ENCODE measurements around the gene CEP126. TPM values are rescaled to one million over a fixed set of nuclear protein-coding genes. Genes with fewer than 3 reads are reported as not detected.
"Not testable (repeated sequence)": the region's sequence is repeated elsewhere in the genome, so short reads cannot be mapped to it uniquely, and the experiment has no call there.

CEP126 gene
- total RNA-seq, 1 donor from 2014 or later, result 0.71 TPM

DNA sequence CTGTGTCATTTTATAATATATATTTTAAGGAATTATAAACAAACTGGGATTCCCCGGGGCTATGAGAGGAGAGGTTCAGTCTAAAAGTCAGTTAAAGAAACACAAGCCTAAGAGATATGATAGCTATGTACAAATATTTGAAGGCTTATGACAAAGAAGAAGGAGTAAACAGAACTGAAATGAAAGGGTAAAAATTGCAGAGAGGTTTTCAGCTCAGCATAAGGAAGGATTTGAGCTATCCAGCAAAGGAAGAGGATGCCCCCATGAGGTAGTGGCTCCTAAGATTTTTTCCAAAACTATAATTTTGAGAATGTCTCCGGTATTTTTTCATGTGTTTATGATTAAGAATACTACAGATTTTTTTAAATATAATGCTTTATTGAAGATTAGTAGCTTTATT, 59.4 kb downstream of the CEP126 start:
- no peaks in the 10 kb centered on the region for H3K27me3 ChIP-seq (ENCODE audit: control insufficient read depth, insufficient read depth, low read length)
- TF ChIP-seq, protein P1, sequence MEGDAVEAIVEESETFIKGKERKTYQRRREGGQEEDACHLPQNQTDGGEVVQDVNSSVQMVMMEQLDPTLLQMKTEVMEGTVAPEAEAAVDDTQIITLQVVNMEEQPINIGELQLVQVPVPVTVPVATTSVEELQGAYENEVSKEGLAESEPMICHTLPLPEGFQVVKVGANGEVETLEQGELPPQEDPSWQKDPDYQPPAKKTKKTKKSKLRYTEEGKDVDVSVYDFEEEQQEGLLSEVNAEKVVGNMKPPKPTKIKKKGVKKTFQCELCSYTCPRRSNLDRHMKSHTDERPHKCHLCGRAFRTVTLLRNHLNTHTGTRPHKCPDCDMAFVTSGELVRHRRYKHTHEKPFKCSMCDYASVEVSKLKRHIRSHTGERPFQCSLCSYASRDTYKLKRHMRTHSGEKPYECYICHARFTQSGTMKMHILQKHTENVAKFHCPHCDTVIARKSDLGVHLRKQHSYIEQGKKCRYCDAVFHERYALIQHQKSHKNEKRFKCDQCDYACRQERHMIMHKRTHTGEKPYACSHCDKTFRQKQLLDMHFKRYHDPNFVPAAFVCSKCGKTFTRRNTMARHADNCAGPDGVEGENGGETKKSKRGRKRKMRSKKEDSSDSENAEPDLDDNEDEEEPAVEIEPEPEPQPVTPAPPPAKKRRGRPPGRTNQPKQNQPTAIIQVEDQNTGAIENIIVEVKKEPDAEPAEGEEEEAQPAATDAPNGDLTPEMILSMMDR (IDR thresholded peaks at IDR 0.05; ENCODE audit: insufficient read depth, low read length, poor library complexity, severe bottlenecking), result no peak
- H3K36me3 ChIP-seq (ENCODE audit: control insufficient read depth, insufficient read depth, low read length), result no peaks in the 10 kb centered on the region
- DNase-seq (ENCODE audit: low read depth), result no peak
- no peak overlapping the region for H3K4me3 ChIP-seq (ENCODE audit: low read depth, low read length)

DNA sequence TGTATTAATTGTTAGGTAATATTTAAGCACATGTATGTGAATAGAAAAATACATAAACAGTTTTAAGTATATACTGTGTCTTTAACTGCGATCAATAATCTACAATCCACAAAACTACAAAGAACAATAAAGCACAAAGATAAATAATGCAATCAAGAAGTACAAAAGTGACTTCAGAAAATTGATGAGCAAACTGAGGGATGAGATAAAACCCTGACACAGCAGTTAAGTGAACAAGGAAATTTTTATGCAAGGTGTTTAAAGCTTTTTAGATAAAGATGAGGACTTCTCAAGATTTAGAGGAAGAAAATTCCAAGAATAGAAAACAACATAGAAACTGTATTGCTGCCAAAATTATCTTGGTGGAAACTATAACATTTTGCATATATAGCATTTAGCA, 60.0 kb downstream of the CEP126 start:
- Histone ChIP-seq H3K36me3 (ENCODE audit: control insufficient read depth, insufficient read depth, low read length) (no peaks in the 10 kb centered on the region), H3K4me3 (ENCODE audit: low read depth, low read length) (no peak overlapping the region), H3K27me3 (ENCODE audit: control insufficient read depth, insufficient read depth, low read length) (no peaks in the 10 kb centered on the region)
- TF ChIP-seq, protein P1 (IDR thresholded peaks at IDR 0.05; ENCODE audit: insufficient read depth, low read length, poor library complexity, severe bottlenecking), result no peak
- DNase-seq (ENCODE audit: low read depth), result no peak

DNA sequence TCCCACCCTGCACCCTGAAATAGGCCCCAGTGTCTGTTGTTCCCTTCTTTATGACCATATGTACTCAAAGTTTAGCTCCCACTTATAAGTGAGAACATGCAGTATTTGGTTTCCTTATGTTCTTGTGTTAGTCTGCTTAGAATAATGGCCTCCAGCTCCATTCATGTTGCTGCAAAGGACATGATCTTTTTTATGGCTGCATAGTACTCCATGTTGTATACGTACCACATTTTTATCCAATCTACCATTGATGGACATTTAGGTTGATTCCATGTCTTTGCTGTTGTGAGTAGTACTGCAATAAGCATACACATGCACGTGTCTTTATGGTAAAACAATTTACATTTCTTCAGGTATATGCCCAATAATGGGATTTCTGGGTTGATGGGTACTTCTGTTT, 60.9 kb downstream of the CEP126 start:
- H3K27me3 ChIP-seq (ENCODE audit: control insufficient read depth, insufficient read depth, low read length), result no peaks in the 10 kb centered on the region
- TF ChIP-seq, protein P1 (IDR thresholded peaks at IDR 0.05; ENCODE audit: insufficient read depth, low read length, poor library complexity, severe bottlenecking), result no peak

DNA sequence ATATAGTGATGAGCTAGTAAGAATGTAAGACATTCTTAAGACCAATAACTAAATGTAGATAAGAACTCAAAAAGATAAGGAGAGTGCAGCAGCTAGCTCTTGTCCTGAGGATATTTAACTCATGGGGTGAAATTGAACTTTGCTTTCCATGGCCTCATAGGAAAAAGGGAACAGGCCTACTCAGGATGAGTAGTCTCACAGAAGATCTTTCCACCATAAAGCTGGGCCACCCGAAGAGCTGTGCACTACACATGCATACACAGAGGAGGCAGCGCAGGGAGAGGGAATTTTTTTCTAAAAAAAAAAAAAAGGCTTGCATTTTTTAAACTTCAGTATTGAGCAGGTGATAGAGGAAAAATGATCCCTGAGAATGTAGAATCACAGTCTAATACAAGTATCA, 72.6 kb downstream of the CEP126 start:
- TF ChIP-seq, protein P1 (IDR thresholded peaks at IDR 0.05; ENCODE audit: insufficient read depth, low read length, poor library complexity, severe bottlenecking), result no peak
- H3K27me3 ChIP-seq (ENCODE audit: control insufficient read depth, insufficient read depth, low read length), result no peaks in the 10 kb centered on the region
- no peaks in the 10 kb centered on the region for H3K36me3 ChIP-seq (ENCODE audit: control insufficient read depth, insufficient read depth, low read length)

More for the DNA sequence above, 60.9 kb downstream of the CEP126 start:
- no peaks in the 10 kb centered on the region for H3K36me3 ChIP-seq (ENCODE audit: control insufficient read depth, insufficient read depth, low read length)
- DNase-seq (ENCODE audit: low read depth), result no peak
- H3K4me3 ChIP-seq (ENCODE audit: low read depth, low read length), result no peak overlapping the region

DNA sequence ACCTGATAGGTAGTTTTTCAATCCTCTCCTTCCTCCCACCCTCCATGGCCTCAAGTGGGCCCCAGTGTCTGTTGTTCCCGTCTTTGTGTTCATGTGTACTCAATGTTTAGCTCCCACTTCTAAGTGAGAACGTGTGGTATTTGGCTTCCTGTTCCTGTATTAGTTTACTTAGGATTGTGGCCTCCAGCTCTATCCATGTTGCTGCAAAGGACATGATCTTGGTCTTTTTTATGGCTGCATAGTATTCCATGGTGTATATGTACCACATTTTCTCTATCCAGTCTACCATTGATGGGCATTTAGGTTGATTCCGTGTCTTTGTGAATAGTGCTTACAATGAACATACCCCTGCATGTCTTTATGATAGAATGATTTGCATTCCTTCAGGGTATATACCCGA, 78.4 kb downstream of the CEP126 start:
- TF ChIP-seq, protein P1 (IDR thresholded peaks at IDR 0.05; ENCODE audit: insufficient read depth, low read length, poor library complexity, severe bottlenecking), result no peak
- DNase-seq (ENCODE audit: low read depth), result no peak
- no peaks in the 10 kb centered on the region for H3K27me3 ChIP-seq (ENCODE audit: control insufficient read depth, insufficient read depth, low read length)
- H3K36me3 ChIP-seq (ENCODE audit: control insufficient read depth, insufficient read depth, low read length), result no peaks in the 10 kb centered on the region
- H3K4me3 ChIP-seq (ENCODE audit: low read depth, low read length), result no peak overlapping the region

More for the DNA sequence above, 72.6 kb downstream of the CEP126 start:
- no peak overlapping the region for H3K4me3 ChIP-seq (ENCODE audit: low read depth, low read length)
- DNase-seq (ENCODE audit: low read depth), result no peak

DNA sequence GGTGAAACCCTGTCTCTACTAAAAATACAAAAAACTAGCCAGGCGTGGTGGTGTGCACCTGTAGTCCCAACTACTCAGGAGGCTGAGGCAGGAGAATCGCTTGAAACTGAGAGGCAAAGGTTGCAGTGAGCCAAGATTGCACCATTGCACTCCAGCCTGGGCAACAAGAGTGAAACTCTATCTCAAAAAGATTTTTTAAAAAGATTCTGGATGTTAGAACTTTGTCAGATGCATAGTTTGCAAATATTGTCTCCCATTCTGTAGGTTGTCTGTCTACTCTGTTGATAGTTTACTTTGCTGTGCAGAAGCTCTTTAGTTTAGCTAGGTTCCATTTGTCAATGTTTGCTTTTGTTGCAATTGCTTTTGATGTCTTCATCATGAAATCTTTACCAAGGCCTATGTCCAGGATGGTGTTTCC, 79.3 kb downstream of the CEP126 start:
- H3K36me3 ChIP-seq (ENCODE audit: control insufficient read depth, insufficient read depth, low read length); DNase-seq (ENCODE audit: low read depth); H3K4me3 ChIP-seq (ENCODE audit: low read depth, low read length); H3K27me3 ChIP-seq (ENCODE audit: control insufficient read depth, insufficient read depth, low read length): not testable (repeated sequence)
